C4-2B (cell line): ENCODE measurements around the gene PLOD1.
"Not testable (repeated sequence)": the region's sequence is repeated elsewhere in the genome, so short reads cannot be mapped to it uniquely, and the experiment has no call there.

Source experiments
- H3K27ac ChIP-seq: fragments of 450-650 bp; 2 replicates; pipeline ENCODE4 v1.5.1; 2017
- CTCF ChIP-seq: fragments of 450-650 bp; conservative IDR thresholded peaks from 2 replicates; pipeline ENCODE4 v1.5.1; 2017; ENCODE audit warnings: mild to moderate bottlenecking
- ZFX ChIP-seq: fragments of 450-650 bp; IDR thresholded peaks from 2 replicates; pipeline ENCODE4 v1.6.1; 2017

Gene PLOD1

GRCh38 chr1:11906870-11907269, 27.6 kb upstream of the PLOD1 start:
- H3K27ac ChIP-seq = peak overlapping the region; percentile 62; the same call in 1 of the 2 replicates

GRCh38 chr1:11907275-11908094, 27.0 kb upstream of the PLOD1 start:
- TF ChIP-seq ZFX (no peak), CTCF (peak; percentile 99)
- peak overlapping the region; percentile 62 for H3K27ac ChIP-seq

More at GRCh38 chr1:11906870-11907269, 27.6 kb upstream of the PLOD1 start:
- TF ChIP-seq ZFX (no peak), CTCF (no peak)

- TF ChIP-seq ZFX (no peak), CTCF (no peak; the same call in 1 of the 2 replicates)
- H3K27ac ChIP-seq = peak overlapping the region; percentile 86
Observed at GRCh38 chr1:11908095-11908675, 26.3 kb upstream of the PLOD1 start.

- H3K27ac ChIP-seq = peak overlapping the region; percentile 55
Observed at GRCh38 chr1:11910914-11911228, 23.6 kb upstream of the PLOD1 start.

- no peak for TF ChIP-seq CTCF
- no peak for TF ChIP-seq ZFX
- H3K27ac ChIP-seq = no peak overlapping the region
Observed at GRCh38 chr1:11912000-11912399, 22.5 kb upstream of the PLOD1 start.

- not testable (repeated sequence) for H3K27ac ChIP-seq
Observed at GRCh38 chr1:11912482-11913216, 21.9 kb upstream of the PLOD1 start.

GRCh38 chr1:11913291-11913690, 21.2 kb upstream of the PLOD1 start:
- no peak overlapping the region for H3K27ac ChIP-seq
- TF ChIP-seq CTCF = no peak
- no peak for TF ChIP-seq ZFX

- no peak overlapping the region for H3K27ac ChIP-seq
- no peak for TF ChIP-seq ZFX
- no peak for TF ChIP-seq CTCF
Observed at GRCh38 chr1:11914024-11914423, 20.5 kb upstream of the PLOD1 start.
